Amniotic stem cell (primary cell): Measurements from ENCODE around the gene ASXL2.

Experiments used
- DNase-seq: peaks from one replicate; lab custom pipeline; 2025; lab: John Stamatoyannopoulos, UW

The ASXL2 gene

DNA sequence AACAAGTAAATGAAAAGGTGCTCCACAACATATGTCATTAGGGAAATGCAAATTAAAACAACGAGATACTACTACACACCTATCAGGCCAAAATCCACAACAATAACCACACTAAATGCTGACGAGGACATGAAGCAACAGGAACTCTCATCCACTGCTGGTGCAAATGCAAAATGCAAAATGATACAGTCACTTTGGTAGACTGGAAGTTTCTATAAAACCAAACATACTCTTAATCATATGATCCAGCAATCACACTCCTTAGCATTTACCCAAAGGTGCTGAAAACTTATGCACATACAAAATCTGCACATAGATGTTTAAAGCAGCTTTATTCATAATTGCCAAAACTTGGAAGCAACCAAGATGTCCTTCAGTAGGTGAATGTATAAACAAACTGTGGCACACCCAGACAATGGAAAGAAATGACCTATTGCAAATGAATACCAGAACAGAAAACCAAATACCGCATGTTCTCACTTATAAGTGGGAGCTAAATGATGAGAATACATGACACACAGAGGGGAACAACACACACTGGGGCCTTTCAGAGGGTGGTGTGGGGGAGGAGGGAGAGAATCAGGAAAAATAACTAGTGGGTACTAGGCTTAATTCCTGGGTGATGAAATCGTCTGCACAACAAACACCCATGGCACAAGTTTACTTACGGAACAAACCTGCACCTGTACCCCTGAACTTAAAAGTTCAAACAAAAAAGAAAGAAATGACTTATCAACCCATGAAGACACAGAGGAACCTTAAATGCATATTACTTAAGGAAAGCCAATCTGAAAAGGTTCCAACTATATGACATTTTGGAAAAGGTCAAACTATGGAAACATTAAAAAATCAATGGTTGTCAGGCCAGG is 80.4 kb downstream of the ASXL2 start:
- DNase-seq, result no peak

- no peak for DNase-seq
Observed at GRCh38 chr2:25794544-25795276, 83.6 kb downstream of the ASXL2 start.

- no peak for DNase-seq
Observed at GRCh38 chr2:25790074-25790790, 88.1 kb downstream of the ASXL2 start.

GRCh38 chr2:25788457-25788856 is 89.8 kb downstream of the ASXL2 start:
- no peak for DNase-seq

DNA sequence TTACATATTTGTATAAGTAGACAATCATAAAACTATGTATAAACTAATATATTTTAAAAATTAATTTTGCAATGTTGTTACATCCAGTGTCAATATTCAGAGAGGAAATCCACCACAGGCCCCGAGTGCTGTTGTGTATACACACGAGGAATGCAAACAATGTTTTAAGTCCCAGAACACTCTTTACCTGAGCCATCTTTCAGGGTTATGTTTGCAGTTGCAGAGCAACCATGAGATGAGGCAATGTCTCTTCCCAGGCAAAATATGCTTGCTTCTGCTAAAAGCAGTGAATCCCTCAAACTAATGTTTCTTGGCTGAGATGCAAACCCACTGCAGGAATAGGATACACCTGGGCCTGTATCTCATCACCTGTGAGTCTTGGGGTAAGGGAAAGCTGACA is 91.3 kb downstream of the ASXL2 start:
- DNase-seq, result no peak

- DNase-seq, result no peak
Observed at GRCh38 chr2:25784404-25784803, 93.9 kb downstream of the ASXL2 start.

DNA sequence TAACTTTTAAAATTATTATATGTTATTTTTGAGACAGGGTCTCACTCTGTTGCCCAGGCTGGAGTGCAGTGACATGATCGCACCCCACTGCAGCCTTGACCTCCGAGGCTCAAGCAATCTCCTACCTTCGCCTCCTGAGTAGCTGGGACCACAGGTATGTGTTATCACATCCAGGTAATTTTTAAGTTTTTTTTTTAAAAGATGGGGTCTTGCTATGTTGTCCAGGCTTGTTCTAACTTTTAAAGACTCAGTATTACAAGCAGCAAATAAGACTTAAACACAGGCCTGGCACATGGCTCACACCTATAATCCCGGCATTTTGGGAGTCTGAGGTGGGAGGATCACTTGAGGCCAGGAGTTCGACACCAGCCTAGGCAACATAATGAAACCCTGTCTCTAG is 101.2 kb downstream of the ASXL2 start:
- DNase-seq, result no peak

DNA sequence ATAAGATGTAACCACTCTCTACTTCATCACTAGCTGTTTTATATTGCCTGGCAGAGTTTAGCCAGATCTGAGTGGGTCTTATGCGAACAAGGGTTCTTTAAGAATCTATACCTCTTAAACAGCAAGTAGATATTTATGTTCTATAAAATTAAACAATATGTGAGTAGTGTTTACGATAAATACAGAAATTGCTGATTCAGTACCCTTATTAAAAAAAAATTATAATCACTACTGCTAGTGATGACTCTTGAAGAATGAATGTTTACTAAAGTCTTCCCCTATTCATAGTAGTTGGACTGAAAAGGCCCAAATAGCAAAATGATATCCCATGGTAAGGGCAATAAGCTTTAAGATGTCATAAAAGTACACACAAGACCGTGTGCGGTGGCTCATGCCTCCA is 106.2 kb downstream of the ASXL2 start:
- no peak for DNase-seq

GRCh38 chr2:25763575-25763974 is 114.7 kb downstream of the ASXL2 start:
- DNase-seq, result no peak

DNA sequence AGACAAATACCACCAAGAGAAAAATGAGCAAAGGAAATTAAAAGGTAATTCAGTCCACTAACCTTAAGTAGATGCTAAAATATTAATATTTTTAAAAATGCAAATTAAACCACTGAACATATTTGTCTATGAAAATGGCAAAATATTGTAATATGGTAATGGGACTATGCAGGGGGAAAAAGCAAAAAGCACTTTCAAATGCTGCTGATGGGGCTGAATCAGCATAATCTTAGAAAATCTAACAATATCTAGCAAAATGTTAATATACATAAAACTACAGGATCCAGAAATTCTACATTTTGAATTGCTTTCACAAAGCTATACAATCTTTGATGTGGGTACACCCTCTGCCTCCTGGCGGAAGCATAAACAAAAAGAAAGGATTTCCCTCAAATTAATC is 118.0 kb downstream of the ASXL2 start:
- no peak for DNase-seq

DNA sequence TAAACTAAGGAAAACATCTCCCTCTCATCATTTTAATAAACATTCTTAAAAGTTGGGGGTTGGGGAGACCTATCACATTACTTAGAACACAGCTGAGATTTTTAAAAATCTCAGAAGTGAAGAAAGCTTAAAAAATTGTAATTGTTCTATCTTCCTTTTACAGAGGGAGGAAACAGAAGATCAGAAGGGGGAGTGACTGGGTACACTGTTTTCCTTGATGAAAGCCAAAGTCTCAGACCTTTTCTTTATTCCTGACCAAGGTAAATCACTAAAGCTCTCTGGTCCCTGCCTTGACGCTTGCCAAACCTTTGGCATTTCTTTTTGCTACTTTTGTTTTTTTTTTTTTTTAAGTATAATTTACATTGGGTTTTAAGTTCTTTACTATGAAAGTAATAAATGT is 119.9 kb downstream of the ASXL2 start:
- DNase-seq, result no peak

GRCh38 chr2:25757906-25758305 is 120.4 kb downstream of the ASXL2 start:
- DNase-seq, result no peak

DNA sequence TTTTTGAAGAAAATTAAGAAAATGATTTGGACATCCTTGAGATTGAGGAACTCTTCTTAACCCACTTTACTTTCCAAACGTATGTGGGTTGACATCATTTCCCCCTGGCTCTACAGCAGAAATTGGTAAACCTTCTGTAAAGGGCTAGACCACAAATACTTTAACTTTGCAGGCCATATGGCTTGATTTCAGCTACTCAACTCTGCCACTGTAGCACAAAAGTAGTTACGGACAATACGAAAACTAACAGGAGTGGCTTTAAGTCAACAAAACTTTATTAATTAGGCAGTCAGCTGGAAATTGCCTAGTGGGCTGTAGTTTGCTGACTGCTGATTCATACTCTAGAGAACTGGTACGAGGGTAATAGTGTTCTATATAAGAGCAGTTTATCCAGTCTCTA is 121.8 kb downstream of the ASXL2 start:
- DNase-seq, result no peak

DNA sequence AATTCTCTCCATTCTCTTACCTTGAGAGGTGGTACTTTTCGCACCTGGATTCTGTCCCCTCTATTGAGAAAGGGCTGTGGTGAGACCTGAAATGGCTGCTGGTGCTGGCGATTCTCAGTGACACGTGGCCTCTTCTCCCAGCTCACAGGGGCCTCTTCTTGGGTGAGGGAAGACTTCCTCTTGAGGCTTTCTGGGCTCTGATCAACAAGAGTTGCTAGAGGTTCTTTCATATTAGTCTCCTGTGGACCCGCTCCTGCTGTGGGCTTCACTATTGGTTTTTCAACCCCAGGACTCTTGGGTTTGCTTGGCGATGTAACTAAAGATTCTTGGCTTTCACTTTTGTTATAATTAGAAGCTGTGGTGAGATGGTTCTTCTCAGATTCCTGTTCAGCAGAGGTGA is 128.6 kb downstream of the ASXL2 start:
- DNase-seq, result no peak

DNA sequence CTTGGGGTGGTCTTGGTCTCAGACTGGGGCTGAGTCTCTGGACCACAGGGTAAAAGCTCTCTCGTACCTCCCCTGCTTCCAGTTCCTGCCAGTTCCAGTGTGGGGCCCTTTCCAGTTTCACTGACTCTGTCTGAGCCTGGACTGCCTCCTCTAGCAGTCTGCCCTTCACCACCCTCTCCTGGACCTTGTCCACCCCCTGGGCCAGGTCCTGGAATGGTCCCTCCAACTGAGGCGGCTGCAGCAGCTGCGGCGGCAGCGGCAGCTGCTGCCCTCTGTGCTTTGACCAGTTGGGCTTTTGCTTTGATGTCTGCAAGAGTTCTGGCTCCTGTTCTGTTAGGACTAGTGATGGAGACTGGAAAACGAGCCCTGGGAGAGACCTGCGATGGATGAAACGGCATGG is 134.2 kb downstream of the ASXL2 start:
- DNase-seq, result no peak

DNA sequence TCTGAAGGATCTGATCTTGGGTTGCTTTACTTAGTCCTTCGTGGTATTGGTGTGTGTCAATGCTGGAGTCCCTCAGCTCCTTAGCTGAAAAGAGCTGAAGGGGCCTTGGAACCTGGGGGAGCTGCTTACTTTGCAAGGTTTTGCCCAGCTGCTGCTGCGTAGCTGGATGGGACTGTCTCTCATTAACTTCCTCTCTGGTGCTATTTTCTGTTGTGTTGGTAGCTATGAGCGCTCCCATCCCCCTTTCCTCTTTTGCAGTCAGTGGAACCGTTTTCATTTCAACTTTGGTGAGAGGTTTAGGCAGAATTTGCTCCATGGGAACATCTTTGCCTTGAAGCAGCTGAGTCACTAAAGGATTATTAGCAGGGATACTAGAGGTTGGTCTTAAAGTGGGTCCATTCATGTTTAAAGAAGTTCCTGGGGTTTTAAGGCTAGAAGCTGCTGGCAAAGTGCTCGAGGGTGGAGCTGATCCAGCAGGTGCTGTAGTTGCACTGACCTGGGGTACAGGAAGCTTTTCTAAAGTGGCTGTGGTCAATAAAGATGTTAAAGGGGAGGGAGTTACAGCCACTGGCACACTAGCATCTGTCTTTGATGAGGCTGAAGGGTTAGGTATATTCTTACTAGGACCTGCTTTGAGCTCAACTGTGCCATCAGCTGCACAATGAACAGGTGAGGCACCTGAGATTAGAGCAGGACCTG is 135.0 kb downstream of the ASXL2 start:
- DNase-seq, result no peak

- no peak for DNase-seq
Observed at GRCh38 chr2:25742501-25742900, 135.8 kb downstream of the ASXL2 start.

GRCh38 chr2:25740810-25741381 is 137.4 kb downstream of the ASXL2 start:
- DNase-seq, result no peak

- no peak for DNase-seq
Observed at GRCh38 chr2:25738383-25739343, 139.6 kb downstream of the ASXL2 start.

- DNase-seq, result no peak
Observed at GRCh38 chr2:25736899-25737515, 141.3 kb downstream of the ASXL2 start.
